ENCODE results near the gene GSTM3. TPM values are rescaled to one million over a fixed set of nuclear protein-coding genes. Genes with fewer than 3 reads are reported as not detected.
"Not testable (repeated sequence)": the region's sequence is repeated elsewhere in the genome, so short reads cannot be mapped to it uniquely, and the experiment has no call there.

The GSTM3 gene
- total RNA-seq, 1 donor from 2014 or later, result 48.0 TPM

- no peak for DNase-seq
Observed at GRCh38 chr1:109726728-109727373, 14.0 kb downstream of the GSTM3 start.

GRCh38 chr1:109726007-109726406 lies 14.8 kb downstream of the GSTM3 start:
- no peak for DNase-seq

DNA sequence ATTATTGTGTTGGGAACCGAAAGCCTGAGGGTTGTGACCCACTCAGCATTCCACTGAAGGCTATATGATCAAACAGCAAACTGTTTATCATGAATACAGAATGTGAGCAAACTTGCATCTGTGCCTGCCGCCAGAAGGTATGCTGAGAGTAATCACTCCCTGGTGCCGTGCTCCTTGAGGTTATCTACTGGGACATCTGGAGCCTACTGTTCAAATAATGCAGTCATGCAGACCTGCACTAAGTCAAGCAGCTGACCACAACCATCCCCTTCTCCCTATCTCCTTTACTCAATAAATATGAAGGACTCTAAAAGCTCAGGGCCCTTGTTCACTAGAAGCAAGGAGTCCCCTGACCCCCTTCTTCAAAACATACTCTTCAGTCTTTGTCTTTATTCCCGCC lies 15.3 kb downstream of the GSTM3 start:
- no peak for DNase-seq

DNA sequence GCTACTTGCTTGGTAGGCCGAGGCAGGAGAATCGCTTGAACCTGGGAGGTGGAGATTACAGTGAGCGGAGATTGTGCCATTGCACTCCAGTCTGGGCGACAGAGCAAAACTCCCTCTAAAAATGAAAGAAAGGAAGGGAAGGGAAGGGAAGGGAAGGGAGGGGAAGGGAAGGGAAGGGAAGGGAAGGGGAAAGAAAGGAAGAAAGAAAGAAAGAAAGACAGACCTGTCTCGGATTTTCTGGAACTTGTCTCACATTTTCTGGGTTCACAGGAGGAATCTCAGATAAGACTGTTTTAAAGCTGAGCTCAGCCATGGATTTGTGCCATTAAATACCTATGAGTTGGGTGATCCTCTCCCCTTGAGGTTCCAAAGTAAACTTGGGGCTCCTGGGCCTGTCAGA lies 15.9 kb downstream of the GSTM3 start:
- no peak for DNase-seq

DNA sequence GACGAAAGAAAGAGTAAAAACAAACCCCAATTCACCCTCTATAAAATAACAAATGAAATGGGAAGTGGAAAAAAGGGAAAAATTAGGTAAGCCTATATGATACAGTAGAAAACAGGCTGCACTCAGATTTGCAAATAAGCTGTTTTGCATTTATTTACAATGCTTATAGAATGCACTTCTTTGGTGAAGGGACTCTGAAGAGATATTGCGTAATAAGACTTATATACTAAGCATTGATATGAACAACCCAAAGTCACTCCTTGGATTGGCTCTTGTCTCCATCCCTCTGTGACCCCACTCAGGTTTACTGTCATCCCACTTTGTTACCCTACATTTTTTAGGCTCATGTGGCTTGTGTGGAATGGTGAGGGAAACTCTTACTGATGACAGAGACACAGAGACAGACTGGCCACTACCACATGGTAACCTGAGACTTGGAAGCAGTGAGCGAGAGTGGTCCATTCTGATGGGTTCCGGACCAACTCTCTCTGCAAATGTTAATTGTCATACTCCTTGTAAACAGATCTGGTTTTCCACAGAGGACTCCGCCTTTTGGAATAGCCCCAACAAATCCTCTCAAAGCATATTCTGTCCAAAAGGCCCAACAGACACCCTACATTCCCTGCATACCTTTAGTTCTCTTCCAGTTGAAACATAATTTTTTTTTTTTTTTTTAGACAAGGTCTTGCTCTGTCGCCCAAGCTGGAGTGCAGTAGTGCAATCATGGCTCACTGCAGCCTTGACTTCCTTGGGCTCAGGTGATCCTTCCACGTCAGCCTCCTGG lies 17.7 kb downstream of the GSTM3 start:
- no peak for DNase-seq

GRCh38 chr1:109721971-109722370 lies 18.9 kb downstream of the GSTM3 start:
- no peak for DNase-seq

DNA sequence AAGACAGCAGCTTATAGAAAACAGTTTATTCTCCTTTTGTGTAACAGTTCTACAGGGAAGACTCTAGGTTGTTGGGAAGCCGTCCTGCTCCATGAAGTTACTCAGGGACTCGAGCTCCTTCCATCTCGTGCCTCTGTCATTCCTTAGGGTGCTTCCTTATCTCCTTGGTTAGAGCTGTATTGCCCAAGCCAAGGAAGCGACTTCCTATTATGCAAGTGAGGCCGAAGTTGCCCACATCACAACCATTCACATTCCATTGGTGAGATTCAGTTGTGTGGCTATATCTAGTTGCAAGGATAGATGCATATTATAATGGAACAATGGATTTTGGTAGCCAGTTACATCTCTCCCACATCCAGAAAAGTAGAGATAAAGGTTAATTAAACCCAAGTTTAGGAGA lies 19.8 kb downstream of the GSTM3 start:
- no peak for DNase-seq

DNA sequence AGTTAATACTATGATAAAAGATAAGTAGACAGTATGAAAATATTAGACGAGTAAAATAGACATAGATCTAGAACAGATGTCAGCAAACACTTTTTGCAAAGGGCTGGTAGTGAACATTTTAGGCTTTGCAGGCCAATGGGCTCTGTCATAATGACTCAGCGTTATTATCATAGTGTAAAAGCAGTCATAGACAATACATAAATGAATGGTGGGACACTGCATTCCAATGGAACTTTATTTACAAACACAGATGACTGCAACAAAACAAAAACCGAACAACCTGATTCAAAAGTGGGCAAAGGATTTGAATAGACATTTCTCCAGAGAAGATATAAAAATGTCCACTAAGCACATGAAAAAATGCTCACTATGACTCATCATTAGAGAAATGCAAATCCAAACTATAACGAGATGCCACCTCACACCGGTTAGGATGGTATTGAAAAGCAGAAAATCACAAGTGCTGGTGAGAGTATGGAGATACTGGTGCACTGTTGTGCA lies 21.5 kb downstream of the GSTM3 start:
- no peak for DNase-seq

- DNase-seq, result no peak
Observed at GRCh38 chr1:109718495-109718894, 22.3 kb downstream of the GSTM3 start.

- no peak for DNase-seq
Observed at GRCh38 chr1:109717729-109718128, 23.1 kb downstream of the GSTM3 start.

GRCh38 chr1:109716570-109717090 lies 24.2 kb downstream of the GSTM3 start:
- no peak for DNase-seq

DNA sequence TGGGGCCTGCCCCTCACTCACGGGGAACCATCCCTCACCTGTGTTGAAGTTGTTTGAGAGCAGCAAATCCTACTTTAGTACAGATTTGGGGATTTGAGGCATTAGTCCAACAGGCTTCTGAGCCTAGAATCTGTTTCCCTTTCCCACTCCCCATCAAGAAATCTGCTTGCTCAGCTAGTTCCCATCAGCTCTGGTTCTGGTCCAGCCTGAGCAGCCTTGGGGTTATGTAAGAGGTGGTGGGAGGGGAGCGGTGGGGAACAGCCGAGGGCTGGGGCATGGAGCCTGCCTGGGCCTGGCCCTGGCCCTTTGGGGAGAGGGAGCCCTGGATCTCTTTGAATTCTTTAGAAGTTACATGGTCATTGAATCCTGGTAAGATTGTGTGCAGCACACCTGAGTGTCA lies 24.7 kb downstream of the GSTM3 start:
- DNase-seq, result no peak

- peak; percentile 10 for DNase-seq
Observed at GRCh38 chr1:109714661-109715372, 26.0 kb downstream of the GSTM3 start.

GRCh38 chr1:109713636-109714035 lies 27.2 kb downstream of the GSTM3 start:
- DNase-seq, result no peak

DNA sequence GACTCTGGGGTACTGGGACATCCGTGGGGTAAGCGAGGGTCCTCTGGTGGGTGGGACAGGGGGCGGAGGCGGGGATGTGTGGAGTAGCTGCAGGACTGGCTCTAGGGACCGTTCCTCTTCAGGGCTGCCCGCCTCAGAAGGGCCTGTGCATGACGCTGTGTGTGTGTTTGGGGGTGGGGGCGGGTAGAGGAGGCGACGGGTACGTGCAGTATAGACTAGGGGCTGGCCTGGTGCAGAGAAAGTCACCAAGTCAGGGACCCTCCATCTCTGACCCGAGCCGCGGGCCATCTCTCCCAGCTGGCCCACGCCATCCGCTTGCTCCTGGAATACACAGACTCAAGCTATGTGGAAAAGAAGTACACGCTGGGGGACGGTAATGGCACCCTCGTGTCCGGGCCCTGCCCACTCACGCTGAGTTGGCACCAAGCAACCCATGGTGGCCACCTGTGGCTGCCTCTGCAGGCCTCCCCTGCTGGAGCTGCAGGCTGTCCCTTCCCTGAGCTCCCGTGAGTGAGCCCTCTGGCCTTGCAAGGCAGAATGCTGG lies 28.4 kb downstream of the GSTM3 start:
- no peak for DNase-seq

DNA sequence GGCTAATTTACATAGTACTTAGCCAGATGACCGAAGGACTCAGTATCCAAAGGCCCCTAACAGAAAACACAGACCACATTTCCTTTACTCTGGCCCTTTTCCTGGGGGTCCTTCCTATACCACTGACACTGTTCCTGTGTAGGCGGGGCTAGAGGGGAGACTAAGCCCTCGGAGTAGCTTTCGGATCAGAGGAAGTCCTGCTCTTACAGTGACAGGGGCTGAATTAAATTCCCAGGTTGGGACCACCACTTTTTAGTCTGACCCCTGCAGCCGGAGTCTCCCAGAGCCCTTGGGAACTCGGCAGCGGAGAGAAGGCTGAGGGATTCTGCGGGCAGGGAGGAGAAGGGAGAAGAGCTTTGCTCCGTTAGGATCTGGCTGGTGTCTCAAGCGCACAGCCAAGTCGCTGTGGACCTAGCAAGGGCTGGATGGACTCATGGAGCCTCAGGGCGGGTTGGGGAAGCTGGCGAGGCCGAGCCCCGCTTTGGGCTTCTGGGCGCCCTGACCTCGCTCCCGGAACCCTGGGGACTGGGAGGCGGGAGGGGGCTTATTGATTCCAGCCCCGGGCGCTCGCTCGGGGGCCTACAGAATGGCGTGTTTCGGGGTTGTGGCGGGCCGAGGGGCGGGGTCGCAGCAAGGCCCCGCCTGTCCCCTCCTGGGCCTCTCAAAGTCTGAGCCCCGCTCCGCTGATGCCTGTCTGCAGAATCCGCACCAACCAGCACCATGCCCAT lies 29.1 kb downstream of the GSTM3 start, which contains the start of gene GSTM5:
TSS of gene GSTM5 (plus strand) at position 659 of the 728 bp plus-strand sequence. CDS start at position 721, 62 bp downstream.
- DNase-seq, result peak; percentile 54

- DNase-seq, result not testable (repeated sequence)
Observed at GRCh38 chr1:109709822-109710221, 31.0 kb downstream of the GSTM3 start.

GRCh38 chr1:109708949-109709348 lies 31.9 kb downstream of the GSTM3 start:
- not testable (repeated sequence) for DNase-seq

DNA sequence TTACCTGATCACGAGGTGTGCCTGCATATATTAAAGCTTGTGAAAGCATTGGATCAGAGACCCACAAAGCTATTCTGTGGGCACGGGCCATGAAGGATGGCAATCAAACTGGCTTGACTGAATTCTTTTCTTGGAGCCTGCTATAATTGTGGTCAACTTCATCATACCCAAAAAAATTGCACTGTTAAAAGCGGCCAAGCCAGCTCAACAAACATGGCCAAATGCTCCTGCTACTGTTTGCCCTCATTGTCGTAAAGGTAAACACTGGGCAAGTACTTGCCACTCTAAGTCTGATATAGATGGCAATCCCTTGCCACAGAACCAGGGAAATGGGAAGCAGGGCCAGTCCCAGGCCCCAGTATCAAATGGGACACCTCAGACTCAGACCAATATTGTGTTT lies 35.4 kb downstream of the GSTM3 start:
- no peak for DNase-seq

DNA sequence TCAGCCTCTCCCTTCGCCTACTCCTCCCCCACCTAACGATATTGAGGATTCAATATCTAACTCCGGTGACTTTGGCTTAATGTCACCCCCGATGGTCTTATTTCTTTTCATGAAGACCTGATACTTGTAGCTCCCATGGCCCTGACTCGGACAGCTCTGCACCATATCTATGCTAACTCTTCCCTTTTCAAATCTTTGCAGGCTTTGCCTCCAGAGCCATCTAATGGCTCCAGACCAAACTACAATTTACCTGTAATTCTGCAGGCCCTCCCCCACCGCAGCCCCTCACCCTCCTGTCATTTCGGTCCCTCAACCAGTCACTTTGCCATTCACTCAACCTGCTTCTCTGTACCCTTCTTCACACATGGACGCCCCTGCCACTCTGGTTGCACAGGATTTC lies 36.7 kb downstream of the GSTM3 start:
- no peak for DNase-seq

GRCh38 chr1:109702940-109703339 lies 37.9 kb downstream of the GSTM3 start:
- not testable (repeated sequence) for DNase-seq

DNA sequence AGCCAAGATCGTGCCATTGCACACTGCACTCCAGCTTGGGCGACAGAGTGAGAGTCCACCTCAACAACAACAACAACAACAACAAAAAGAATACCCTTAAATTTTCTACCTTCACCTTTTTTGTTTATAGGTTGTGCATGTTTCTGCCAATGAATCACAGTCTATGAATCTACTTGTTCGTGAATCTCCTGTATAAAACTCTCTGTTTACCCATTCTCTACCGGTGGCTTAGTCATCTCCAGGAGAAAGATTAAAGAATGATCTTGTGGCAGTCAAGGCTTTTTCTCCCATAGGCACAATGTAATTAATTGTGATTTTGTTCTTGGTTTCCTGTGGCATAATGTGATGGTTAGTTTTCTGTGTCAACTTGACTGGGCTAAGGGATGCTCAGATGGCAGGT lies 43.0 kb downstream of the GSTM3 start:
- DNase-seq, result not testable (repeated sequence)

Data from tongue (tissue), 2 donors.